Fibroblast of skin of right quadriceps (primary cell): ENCODE measurements around the gene NUTM1.
"Not testable (repeated sequence)": the region's sequence is repeated elsewhere in the genome, so short reads cannot be mapped to it uniquely, and the experiment has no call there.

Experiments used
- DNase-seq: peaks from one replicate; pipeline ENCODE4 v3.0.0-alpha.2; 2013

The NUTM1 gene

DNA sequence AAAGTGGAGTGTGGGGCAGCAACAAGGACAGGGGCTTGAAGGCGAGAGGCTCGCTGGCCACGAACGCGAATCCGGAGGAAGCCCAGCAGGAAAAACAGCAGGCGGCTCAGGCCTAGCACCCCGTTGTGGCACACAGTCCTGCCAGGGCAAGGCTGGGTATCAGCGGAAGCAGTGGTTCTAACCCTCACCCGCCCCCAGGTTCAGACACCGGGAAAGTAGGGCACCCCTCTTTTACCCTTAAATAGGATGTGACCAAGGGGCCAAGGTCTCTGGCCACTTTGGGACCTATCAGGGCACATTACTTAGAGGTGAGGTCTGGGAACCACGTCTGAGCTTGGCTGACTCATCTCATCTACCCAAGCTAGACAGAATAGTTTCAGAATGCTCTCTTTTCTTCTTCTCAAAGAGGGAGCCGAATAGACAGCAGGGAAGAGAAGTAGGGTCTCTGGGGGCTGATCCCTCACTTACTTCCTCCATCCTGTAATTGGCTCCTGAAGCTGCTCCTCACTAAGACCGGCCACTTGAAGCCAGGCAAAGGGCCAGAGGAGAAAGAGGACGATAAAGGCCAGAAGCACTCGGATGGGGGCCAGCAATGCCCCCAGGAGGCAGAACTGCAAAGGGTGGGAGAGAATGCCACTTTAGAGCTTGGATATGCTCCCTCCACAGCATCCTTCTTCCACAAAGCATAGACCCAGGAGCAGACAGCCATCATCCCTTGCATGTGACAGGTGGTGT is 22.1 kb downstream of the NUTM1 start:
- no peak for DNase-seq

- DNase-seq, result no peak
These were observed 22.7 kb downstream of the NUTM1 start for GRCh38 chr15:34365836-34366235.

DNA sequence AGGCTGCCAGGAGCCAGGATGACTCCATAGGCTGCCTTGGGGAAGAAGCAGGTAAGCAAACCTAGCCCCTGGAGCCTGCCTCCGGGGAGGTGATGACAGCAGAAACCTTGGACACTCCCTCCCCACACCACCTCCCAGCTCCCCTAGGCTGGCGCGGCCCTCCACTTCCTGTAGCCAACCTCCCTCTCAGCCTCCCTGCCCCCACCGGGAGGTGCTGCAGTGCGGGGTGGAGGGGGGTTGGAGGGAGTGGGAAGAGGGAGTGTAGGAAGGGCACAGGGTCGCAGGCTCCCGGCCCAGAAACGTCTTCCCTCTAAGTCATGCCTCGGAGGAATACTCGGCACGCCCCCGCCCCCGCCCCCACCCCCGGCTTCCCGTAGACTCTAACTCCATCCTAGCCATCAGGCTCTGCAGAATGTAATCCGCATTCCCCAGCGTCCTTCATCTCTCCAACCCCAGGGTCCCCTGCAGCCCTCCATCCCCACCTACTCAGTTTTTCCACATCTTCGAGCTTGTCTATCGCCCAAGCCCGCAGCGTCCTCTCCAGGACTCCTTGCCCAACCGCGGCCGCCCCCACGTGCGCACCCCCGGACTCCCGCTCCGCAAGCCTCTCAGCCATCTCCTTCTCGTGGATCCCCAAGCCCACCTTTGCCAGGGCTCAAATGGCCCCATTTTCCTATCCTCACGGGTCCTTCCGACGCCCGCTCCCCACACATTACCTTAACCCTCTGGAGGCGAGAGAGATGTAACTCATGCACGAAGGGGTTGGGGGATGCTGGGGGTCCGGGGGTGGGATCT is 23.4 kb downstream of the NUTM1 start:
- peak; percentile 67 for DNase-seq

DNA sequence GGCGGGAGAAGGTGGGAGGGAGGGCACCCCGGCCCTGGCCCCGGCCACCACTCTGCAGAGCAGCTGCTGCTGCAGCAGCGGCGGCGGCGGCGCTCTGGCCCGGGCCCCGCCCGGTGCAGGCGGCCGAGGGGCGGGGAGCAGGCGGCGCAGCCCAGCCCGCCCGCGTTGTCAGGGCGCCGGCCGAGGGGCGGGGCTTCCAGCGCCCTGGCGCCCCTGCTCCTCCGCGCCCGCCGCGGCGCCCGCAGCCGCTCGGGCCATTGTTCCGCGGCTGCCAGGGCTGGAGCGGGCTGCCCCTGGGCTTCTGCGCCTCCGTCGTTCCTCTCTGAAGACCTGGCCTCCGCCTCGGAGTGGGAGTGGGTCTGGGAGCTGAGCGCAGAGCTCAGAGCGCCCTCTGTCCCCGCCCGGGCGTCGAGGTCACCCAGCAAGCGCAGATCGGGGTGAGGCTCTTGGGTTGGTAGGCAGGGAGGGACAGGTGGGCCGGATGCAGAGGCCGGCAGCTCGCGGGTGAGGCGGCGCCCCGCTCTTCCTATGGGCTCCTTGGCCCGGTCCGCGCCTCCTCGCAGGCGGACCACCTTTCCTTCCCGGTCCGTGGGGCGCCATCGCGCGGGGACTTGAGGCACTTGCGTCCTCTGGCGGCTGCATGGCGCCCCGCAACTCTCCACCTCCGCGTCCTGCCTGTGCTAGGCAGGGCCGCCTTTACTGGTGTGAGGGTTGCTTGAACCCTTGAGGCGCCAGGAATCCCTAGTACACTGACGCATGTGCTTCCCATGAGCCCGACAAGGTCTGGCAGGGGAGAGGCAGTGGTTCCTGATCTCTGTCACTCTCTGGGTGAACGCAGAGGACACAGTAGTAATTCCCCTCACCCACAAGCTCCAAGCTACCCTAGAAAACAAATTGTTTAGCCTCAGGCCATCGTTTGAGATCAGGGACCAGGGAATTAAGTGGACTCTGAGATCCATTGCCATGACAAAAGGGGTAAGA is 24.3 kb downstream of the NUTM1 start, which contains the start of gene LPCAT4:
Gene LPCAT4 (minus strand): TSS at position 96 of the 981 bp plus-strand sequence. CDS start 96 bp downstream, outside the sequence.
- peak; percentile 81 for DNase-seq

GRCh38 chr15:34370129-34370528 is 27.0 kb downstream of the NUTM1 start:
- DNase-seq, result no peak

GRCh38 chr15:34370643-34371042 is 27.5 kb downstream of the NUTM1 start:
- DNase-seq, result no peak

GRCh38 chr15:34373951-34374350 is 30.8 kb downstream of the NUTM1 start:
- DNase-seq, result no peak

DNA sequence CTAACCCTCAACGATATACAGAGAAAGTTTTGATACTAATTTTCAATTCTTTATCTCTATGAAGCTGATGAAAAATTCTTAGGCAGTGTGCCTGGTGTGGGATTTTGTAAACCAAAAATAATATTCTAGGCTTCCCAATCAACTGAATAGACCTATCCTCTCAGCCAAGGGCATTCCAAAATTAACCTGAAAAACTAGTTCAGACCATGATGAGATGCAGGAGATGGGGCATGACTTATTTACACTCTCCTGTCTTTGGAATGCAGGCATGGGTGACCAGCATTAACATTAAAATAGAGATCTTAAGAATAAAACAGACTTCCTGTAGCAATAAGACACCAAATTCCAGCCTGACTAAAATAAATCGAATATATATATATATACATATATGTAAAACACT is 31.7 kb downstream of the NUTM1 start:
- DNase-seq, result no peak

DNA sequence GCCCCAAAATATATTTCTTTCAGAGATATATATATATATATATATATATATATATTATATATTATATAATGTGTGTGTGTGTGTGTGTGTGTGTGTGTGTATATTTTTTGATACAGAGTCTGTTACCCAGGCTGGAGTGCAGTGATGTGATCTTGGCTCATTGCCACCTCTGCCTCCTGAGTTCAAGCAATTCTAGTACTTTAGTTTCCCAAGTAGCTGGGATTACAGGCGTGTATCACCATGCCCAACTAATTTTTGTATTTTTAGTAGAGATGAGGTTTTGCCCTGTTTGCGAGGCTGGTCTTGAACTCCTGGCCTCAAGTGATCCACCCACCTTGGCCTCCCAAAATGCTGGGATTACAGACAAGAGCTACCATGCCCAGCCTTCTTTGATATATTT is 32.4 kb downstream of the NUTM1 start:
- DNase-seq, result not testable (repeated sequence)

GRCh38 chr15:34376856-34377255 is 33.7 kb downstream of the NUTM1 start:
- DNase-seq, result no peak

- not testable (repeated sequence) for DNase-seq
These were observed 37.4 kb downstream of the NUTM1 start for GRCh38 chr15:34380491-34380890.

- DNase-seq, result not testable (repeated sequence)
These were observed 38.9 kb downstream of the NUTM1 start for GRCh38 chr15:34381829-34382521.

- not testable (repeated sequence) for DNase-seq
These were observed 46.5 kb downstream of the NUTM1 start for GRCh38 chr15:34389594-34390086.

DNA sequence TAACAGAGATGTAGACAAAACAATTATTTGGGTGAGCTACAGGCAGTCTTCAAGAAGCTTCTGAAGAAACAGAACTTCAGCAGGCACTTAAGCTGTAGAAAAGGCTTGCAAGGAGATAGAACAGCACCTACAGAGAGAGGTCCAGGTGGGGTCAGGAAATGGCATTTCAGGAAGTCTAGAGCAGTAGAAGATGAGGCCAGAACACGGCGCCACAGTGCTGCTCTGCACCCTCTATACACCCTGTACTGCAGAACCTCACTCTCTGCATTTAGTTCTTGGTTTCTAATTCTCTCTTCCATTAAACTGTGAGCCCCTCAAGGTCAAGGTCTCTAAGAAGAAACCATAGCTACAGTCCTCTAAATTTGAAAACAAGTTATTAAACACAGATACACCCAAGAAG is 49.9 kb downstream of the NUTM1 start:
- DNase-seq, result not testable (repeated sequence)

- not testable (repeated sequence) for DNase-seq
These were observed 54.6 kb downstream of the NUTM1 start for GRCh38 chr15:34397637-34398259.

- not testable (repeated sequence) for DNase-seq
These were observed 60.1 kb downstream of the NUTM1 start for GRCh38 chr15:34403160-34403598.

GRCh38 chr15:34403899-34404298 is 60.8 kb downstream of the NUTM1 start:
- DNase-seq, result not testable (repeated sequence)
